Epidermal melanocyte (primary cell): ENCODE results near the gene BCORL1.

Source experiments
- DNase-seq: peaks from one replicate; pipeline ENCODE4 v3.0.0; 2011; ENCODE audit warnings: low spot score; ENCODE audit not compliant: insufficient read length

The BCORL1 gene

GRCh38 chrX:130060122-130061069, 78.0 kb downstream of the BCORL1 start:
- peak; percentile 81 for DNase-seq

- DNase-seq, result no peak
These were observed 84.7 kb downstream of the BCORL1 start for GRCh38 chrX:130066975-130067615.

- no peak for DNase-seq
These were observed 89.3 kb downstream of the BCORL1 start for GRCh38 chrX:130071611-130072344.

GRCh38 chrX:130072345-130072740, 89.9 kb downstream of the BCORL1 start:
- DNase-seq, result no peak

DNA sequence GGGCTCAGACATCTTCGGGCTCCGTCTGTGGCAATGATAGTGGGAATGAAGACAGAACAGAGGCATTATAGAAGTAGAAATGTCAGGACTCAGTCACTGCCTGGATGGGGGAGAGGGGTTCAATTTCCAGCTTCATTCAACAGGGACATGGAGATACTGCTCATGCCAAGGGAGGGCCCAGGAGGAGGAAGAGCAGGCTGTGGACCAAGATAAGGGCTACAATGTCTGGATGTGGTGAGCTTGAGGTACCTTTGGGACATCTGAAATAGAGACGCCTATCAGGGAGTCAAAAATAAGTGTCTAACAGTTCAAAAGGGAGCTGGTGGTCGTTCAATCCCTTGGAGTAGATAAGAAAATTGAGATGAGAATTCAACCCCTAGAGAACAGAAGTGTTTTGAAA, 93.3 kb downstream of the BCORL1 start:
- DNase-seq, result no peak

GRCh38 chrX:130079824-130080406, 97.5 kb downstream of the BCORL1 start:
- peak; percentile 91 for DNase-seq

DNA sequence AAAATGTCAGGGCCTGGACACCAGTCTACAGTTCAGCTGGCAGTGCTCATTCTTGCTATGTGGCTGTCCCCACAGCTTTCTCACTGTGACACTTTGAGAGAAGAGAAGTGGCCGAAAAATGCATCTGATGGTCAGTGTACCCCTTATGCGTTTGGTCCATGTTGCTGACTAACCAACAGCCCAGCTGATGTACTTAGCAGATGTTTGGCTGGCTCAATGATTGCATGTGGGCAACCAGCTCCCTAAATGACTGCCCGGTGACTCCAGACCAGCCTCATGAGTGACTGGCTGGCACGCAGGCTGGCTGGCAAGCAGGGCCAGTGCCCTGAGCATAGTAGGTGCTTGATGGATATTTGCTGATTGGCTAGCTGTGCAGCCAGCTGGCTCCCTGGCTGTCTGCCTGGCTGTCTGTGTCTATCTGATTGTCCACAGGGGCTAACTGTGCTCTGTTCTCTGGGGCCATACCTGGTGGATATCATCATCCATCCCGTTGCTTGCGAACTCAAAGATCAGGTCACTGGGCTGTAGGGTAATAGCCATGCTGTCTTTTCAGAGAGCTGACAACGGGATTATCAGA, 98.4 kb downstream of the BCORL1 start:
- no peak for DNase-seq

DNA sequence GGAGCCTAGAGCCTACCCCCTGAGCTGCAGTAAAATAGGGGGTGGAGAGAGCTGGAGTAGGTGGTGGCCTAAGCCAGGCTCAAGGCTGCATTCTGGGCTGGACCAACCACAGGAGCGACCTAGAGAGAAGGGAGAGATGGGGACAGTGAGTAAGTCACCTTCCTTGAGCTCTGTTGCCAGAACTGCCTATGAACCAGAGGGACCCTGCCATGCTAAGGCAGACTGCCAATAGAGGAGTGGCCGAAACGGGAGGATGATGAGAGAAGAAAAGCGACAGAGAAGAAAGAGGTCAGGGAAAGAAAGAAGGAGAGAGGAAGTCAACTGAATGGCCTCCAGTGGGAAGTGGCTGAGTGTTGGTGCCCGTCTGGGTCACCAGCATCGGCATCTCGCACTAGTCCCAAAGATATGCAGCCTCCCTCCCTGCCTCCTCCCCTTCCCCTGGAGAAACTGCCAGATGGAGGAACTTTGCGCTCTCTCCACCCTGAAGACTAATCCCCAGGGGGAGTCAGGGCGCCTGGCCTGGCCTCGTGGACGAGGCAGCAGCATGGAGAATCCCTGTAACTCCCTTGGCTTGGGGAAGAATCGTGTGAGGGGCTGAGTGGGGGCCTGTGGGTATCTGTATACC, 99.1 kb downstream of the BCORL1 start:
- no peak for DNase-seq

DNA sequence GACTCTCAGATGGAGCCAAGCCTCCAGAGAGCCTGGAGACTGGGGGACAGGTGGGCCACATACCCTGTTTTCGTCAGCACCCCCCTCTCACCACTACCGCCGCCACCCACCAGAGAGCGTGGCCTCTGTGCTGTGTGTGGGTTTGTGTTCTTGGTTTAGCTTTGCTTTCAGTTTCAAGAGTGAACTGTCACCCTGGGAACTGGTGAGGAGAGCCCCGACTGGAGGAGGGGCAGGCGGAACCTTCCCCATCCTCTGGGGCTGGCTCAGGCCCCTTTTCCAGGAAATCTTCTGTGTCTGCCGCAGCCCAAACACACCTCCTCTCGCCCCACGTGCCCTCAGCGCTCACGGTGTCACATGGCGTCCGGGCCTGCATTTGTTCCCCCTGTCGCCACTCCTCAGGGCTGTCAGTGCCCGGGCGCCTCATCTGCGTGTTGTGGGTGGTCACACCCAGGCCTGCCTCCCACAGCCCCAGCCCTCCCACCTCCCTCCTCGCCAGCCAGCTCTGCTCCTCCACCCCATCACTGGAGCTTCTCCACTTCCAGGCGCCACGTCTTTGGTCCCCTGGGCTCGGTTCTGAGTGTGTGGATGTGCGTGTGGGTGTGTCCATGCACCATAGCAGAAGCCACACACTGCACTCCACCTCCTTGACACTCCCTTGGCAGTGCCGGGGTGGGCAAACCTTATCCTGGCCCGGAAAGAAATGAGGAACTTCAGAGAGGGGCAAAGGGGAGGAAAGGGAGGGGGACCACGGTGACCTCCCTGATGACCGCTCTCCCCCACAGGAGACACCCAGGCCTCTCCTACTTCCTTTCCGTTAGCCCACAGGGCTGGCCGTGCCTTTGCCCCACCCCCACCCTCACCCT, 100.0 kb downstream of the BCORL1 start:
- DNase-seq, result no peak

DNA sequence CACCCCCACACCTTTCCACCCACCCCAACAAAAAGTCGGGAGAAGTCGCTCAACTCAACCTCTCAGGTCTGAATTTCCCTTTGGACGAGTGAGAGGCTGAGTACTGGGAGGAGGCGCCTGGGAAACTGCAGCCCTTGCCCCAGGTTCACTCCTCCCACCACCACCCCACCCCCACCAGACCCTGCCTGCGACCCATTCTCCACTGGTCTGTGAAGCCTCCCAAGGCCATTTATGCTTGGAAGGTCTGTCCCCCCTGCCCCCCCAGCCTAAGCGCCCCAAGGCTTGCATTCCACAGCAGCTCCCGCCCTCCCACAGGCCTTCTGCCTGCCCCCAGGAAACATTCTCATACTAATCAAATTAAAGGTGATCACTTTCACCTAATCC, 100.7 kb downstream of the BCORL1 start:
- DNase-seq, result no peak

- DNase-seq, result no peak
These were observed 101.4 kb downstream of the BCORL1 start for GRCh38 chrX:130083656-130084382.

GRCh38 chrX:130084631-130085237, 102.3 kb downstream of the BCORL1 start:
- no peak for DNase-seq

- no peak for DNase-seq
These were observed 103.4 kb downstream of the BCORL1 start for GRCh38 chrX:130085551-130086446.

- no peak for DNase-seq
These were observed 104.2 kb downstream of the BCORL1 start for GRCh38 chrX:130086447-130087206.

- DNase-seq, result no peak
These were observed 107.9 kb downstream of the BCORL1 start for GRCh38 chrX:130090364-130090763.

DNA sequence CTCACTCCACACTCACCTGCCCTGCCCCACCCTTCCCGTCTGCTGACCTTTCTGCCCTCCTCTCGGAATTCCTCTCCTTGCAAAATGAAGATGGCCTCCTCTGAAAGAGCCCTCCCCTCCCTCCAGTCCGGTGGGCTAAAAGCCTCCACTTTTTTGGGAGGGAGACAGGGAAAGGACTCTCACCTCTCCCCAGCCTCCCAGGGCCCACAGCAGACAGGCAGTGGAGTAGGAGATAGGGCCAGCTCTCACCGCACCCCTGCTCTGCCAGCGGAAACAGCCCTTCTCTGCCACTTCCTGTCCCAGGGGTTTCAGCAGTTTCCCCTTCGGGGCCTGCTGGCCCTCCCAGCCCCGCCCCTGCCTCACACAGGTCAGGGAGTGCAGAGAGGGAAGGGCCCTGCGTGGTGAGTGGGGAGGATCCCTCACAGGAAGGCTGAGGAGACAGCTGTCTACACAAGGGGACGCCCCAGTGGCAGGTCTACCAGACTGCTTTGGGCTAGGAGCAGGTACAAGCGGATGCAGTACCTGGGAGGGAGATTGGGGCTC, 109.6 kb downstream of the BCORL1 start:
- DNase-seq, result no peak

DNA sequence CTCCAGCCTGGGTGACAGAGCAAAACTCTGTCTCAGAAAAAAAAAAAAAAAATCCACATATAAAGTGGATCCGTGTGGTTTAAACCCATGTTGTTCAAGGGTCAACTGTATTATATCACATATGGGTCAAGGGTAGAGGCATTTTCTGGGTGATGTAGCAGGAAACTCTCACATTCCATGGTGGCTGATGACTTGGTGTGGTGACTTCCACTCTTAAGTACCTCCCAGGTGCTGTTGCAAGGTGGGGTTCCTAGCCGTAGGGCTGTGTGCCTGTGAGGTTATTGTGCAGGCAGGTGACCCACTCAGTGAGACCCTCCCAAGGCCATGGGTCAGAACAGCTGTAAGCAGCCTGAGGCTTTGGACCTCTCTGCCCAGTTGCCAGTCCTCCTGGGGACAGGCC, 110.8 kb downstream of the BCORL1 start:
- DNase-seq, result no peak
